ENCODE results near the gene PPP1R9A.

The PPP1R9A gene

DNA sequence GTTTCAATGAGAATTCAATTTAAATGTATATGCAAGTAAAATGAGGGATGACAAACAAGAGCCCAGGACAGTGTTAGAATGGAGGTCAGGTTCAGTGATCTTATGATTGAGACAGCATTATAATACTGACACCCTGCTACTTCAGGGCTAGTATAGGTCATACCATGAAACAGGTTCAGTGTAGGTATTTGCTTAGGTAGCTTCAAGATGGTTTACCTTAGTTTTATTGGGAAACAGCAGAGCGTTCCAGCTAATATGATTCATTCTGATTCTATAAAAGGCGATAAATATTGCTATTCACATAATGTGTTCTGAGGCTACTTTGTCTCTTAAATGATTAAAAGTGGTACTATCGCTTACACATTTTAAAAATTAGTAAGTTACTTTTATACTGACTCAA is 203.3 kb downstream of the PPP1R9A start:
- no peak overlapping the region for H3K4me3 ChIP-seq (ENCODE audit: low read length, poor library complexity, severe bottlenecking)
- H3K9me2 ChIP-seq (replicated peaks; ENCODE audit: low read depth, low read length) = no peaks in the 10 kb centered on the region
- no peaks in the 10 kb centered on the region for H3K4me1 ChIP-seq (ENCODE audit: insufficient read depth, low read length, poor library complexity, severe bottlenecking)
- no peaks in the 10 kb centered on the region for H3K36me3 ChIP-seq (ENCODE audit: insufficient read depth, low read length)
- no peak overlapping the region for H2AFZ ChIP-seq (ENCODE audit: low read length)
- H4K20me1 ChIP-seq (ENCODE audit: insufficient read depth, low read length, poor library complexity, severe bottlenecking) = no peaks in the 10 kb centered on the region
- H3F3A ChIP-seq (ENCODE audit: low read depth) = no peaks in the 10 kb centered on the region
- H3K9me3 ChIP-seq (ENCODE audit: insufficient read depth, low read depth, low read length) = no peaks in the 10 kb centered on the region
- H3K27me3 ChIP-seq (ENCODE audit: insufficient read depth, low read length, poor library complexity, severe bottlenecking) = no peaks in the 10 kb centered on the region
- TF ChIP-seq, protein P1, sequence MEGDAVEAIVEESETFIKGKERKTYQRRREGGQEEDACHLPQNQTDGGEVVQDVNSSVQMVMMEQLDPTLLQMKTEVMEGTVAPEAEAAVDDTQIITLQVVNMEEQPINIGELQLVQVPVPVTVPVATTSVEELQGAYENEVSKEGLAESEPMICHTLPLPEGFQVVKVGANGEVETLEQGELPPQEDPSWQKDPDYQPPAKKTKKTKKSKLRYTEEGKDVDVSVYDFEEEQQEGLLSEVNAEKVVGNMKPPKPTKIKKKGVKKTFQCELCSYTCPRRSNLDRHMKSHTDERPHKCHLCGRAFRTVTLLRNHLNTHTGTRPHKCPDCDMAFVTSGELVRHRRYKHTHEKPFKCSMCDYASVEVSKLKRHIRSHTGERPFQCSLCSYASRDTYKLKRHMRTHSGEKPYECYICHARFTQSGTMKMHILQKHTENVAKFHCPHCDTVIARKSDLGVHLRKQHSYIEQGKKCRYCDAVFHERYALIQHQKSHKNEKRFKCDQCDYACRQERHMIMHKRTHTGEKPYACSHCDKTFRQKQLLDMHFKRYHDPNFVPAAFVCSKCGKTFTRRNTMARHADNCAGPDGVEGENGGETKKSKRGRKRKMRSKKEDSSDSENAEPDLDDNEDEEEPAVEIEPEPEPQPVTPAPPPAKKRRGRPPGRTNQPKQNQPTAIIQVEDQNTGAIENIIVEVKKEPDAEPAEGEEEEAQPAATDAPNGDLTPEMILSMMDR (conservative IDR thresholded peaks at IDR 0.05; ENCODE audit: low read length) = no peak
- no peak for TF ChIP-seq EZH2phosphoT487 (IDR thresholded peaks at IDR 0.05; ENCODE audit: borderline replicate concordance)
- no peak overlapping the region for H3K9ac ChIP-seq (ENCODE audit: low read depth, low read length, poor library complexity, severe bottlenecking)
- no peak overlapping the region for H3K4me2 ChIP-seq (ENCODE audit: low read depth, low read length, poor library complexity, severe bottlenecking)
- no peaks in the 10 kb centered on the region for H3K79me2 ChIP-seq (ENCODE audit: insufficient read depth, low read length)

DNA sequence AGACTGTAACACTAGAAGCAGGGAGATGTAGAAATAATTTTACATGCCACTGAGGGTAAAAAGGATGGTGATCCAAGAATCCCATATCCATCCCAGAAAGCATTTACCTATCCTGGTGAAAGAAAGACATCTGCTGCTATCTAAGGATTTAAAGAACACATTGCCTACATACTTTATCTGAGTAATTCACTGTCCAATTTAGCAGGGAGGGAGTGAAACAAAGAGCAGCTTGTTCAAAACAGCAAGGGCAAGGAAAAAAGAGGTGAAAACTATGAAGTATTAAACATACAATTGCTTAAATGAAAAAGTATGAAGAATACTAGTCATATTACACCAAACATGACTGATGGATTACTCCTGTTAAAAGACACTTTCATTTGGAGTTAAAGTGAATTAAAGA is 206.2 kb downstream of the PPP1R9A start:
- no peak overlapping the region for H3K9ac ChIP-seq (ENCODE audit: low read depth, low read length, poor library complexity, severe bottlenecking)
- no peaks in the 10 kb centered on the region for H3K9me2 ChIP-seq (replicated peaks; ENCODE audit: low read depth, low read length)
- no peaks in the 10 kb centered on the region for H3F3A ChIP-seq (ENCODE audit: low read depth)
- no peak overlapping the region for H3K4me3 ChIP-seq (ENCODE audit: low read length, poor library complexity, severe bottlenecking)
- no peaks in the 10 kb centered on the region for H4K20me1 ChIP-seq (ENCODE audit: insufficient read depth, low read length, poor library complexity, severe bottlenecking)
- H2AFZ ChIP-seq (ENCODE audit: low read length) = no peak overlapping the region
- no peaks in the 10 kb centered on the region for H3K27me3 ChIP-seq (ENCODE audit: insufficient read depth, low read length, poor library complexity, severe bottlenecking)
- no peak overlapping the region for H3K4me2 ChIP-seq (ENCODE audit: low read depth, low read length, poor library complexity, severe bottlenecking)
- H3K4me1 ChIP-seq (ENCODE audit: insufficient read depth, low read length, poor library complexity, severe bottlenecking) = no peaks in the 10 kb centered on the region
- H3K36me3 ChIP-seq (ENCODE audit: insufficient read depth, low read length) = no peaks in the 10 kb centered on the region
- H3K79me2 ChIP-seq (ENCODE audit: insufficient read depth, low read length) = no peaks in the 10 kb centered on the region
- TF ChIP-seq, protein P1 (conservative IDR thresholded peaks at IDR 0.05; ENCODE audit: low read length) = no peak
- TF ChIP-seq EZH2phosphoT487 (IDR thresholded peaks at IDR 0.05; ENCODE audit: borderline replicate concordance) = no peak
- no peaks in the 10 kb centered on the region for H3K9me3 ChIP-seq (ENCODE audit: insufficient read depth, low read depth, low read length)

DNA sequence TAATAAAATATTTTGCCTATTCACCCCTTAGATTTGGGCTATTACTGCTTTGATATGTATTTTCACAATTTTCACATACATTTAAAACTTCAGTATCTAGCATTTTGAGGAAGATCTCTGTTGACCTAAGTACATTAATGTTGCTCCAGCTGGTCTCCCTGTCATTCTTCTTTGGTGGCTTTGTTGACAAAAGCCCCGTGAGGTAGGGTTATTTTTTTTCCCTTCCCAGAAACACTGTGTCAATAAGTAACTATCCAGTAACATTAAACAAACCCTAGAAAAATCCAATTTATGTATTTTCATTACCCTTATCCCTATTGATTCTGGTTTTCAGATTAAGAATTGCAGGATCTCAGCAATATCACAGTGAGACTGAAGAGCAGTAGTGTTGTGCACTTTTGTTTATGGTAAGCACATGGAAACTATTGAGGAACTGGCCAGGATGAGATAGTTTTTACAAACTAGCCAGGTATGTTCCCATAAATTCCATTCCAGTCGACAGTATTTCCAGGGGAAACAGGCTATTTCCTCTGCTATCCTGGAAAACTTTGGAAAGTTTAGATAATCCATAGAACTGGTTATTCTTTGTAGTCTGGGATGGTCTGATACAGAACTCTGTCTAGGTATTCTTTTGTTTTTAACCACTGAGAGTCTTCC is 218.8 kb downstream of the PPP1R9A start:
- H4K20me1 ChIP-seq (ENCODE audit: insufficient read depth, low read length, poor library complexity, severe bottlenecking) = no peaks in the 10 kb centered on the region
- H3K79me2 ChIP-seq (ENCODE audit: insufficient read depth, low read length) = no peaks in the 10 kb centered on the region
- no peaks in the 10 kb centered on the region for H3K36me3 ChIP-seq (ENCODE audit: insufficient read depth, low read length)
- no peaks in the 10 kb centered on the region for H3K9me3 ChIP-seq (ENCODE audit: insufficient read depth, low read depth, low read length)
- H3K4me1 ChIP-seq (ENCODE audit: insufficient read depth, low read length, poor library complexity, severe bottlenecking) = no peaks in the 10 kb centered on the region
- no peak overlapping the region for H3K9ac ChIP-seq (ENCODE audit: low read depth, low read length, poor library complexity, severe bottlenecking)
- no peak overlapping the region for H3K4me2 ChIP-seq (ENCODE audit: low read depth, low read length, poor library complexity, severe bottlenecking)
- TF ChIP-seq, protein P1 (conservative IDR thresholded peaks at IDR 0.05; ENCODE audit: low read length) = no peak
- no peaks in the 10 kb centered on the region for H3K9me2 ChIP-seq (replicated peaks; ENCODE audit: low read depth, low read length)
- no peak overlapping the region for H3K4me3 ChIP-seq (ENCODE audit: low read length, poor library complexity, severe bottlenecking)
- H2AFZ ChIP-seq (ENCODE audit: low read length) = no peak overlapping the region
- H3F3A ChIP-seq (ENCODE audit: low read depth) = no peaks in the 10 kb centered on the region
- H3K27me3 ChIP-seq (ENCODE audit: insufficient read depth, low read length, poor library complexity, severe bottlenecking) = no peaks in the 10 kb centered on the region
